ENCODE results near the gene TMX3.

GRCh38 chr18:68703326-68703725 is 11.6 kb downstream of the TMX3 start:
- TF ChIP-seq GATA2 (IDR thresholded peaks at IDR 0.05; ENCODE audit: low read depth, low read length) (no peak), GATA3 (IDR thresholded peaks at IDR 0.05; ENCODE audit: low read depth, low read length) (no peak)
